ENCODE results near the gene AQP12A.

AQP12A gene

GRCh38 chr2:240737958-240738357 lies 46.3 kb downstream of the AQP12A start:
- no peak for DNase-seq

- no peak for DNase-seq
Measured at GRCh38 chr2:240739797-240740196, 48.1 kb downstream of the AQP12A start.

- no peak for DNase-seq
Measured at GRCh38 chr2:240741091-240741490, 49.4 kb downstream of the AQP12A start.

GRCh38 chr2:240742602-240743095 lies 51.0 kb downstream of the AQP12A start:
- DNase-seq, result no peak

- DNase-seq, result no peak
Measured at GRCh38 chr2:240745456-240745855, 53.8 kb downstream of the AQP12A start.

- DNase-seq, result no peak
Measured at GRCh38 chr2:240745962-240746361, 54.3 kb downstream of the AQP12A start.

- no peak for DNase-seq
Measured at GRCh38 chr2:240746671-240747070, 55.0 kb downstream of the AQP12A start.

- no peak for DNase-seq
Measured at GRCh38 chr2:240747256-240747655, 55.6 kb downstream of the AQP12A start.

Measured in anterior cingulate cortex (tissue), 58 donors.